Measurements from ENCODE around the gene ONECUT3. TPM values are rescaled to one million over a fixed set of nuclear protein-coding genes. Genes with fewer than 3 reads are reported as not detected.

ONECUT3 gene
- total and polyA plus RNA-seq, 7 experiments from 2014 or later, result not detected

- Histone ChIP-seq H3K36me3 (ENCODE audit: control insufficient read depth in 2 of 3, insufficient read depth in 3 of 3, low read length in 3 of 3) (no peaks in the 10 kb centered on the region), H3K27me3 (ENCODE audit: control insufficient read depth in 2 of 2, insufficient read depth in 2 of 2, low read length in 2 of 2) (no peaks in the 10 kb centered on the region), H3K4me3 (ENCODE audit: low read length) (no peak overlapping the region), H3K27ac (ENCODE audit: low read depth, low read length) (no peak overlapping the region), H3K9me3 (ENCODE audit: control insufficient read depth in 2 of 3, low read length in 3 of 3) (no peaks in the 10 kb centered on the region), H3K4me1 (ENCODE audit: control insufficient read depth in 2 of 2, insufficient read depth in 2 of 2, low read length in 2 of 2) (peaks cover 0 to 3% of the 10 kb centered on the region in 2 donors)
- Mint-ChIP-seq H3K9me3 (peaks cover 0 to 1% (median 0%) of the 10 kb centered on the region in 11 donors), H3K4me3 (no peak overlapping the region), H3K36me3 (peaks cover 0 to 5% (median 0%) of the 10 kb centered on the region in 5 donors), H3K27me3 (peaks cover 0 to 7% (median 5%) of the 10 kb centered on the region in 5 donors), H3K27ac (peak overlapping the region in 1 of 9 donors; percentile 58), H3K4me1 (peaks cover 0 to 4% (median 0%) of the 10 kb centered on the region in 7 donors)
- intact Hi-C loops (cut with micrococcal nuclease), result no loop called here
- ATAC-seq (no peak), DNase-seq (no peak)
- CTCF ChIA-PET, result interaction anchor here (0.6 to 0.7 kb wide), 2 partner anchors 103 to 1503 kb away, joined by 3 to 5 read pairs; no protein-coding TSS in a partner anchor
- POLR2A ChIA-PET, result interaction anchor here (0.6 kb wide), 1 partner anchor 270 kb away, joined by 4 read pairs; no protein-coding TSS in a partner anchor
These were observed 46.5 kb downstream of the ONECUT3 start for GRCh38 chr19:1799695-1800342.

- Histone ChIP-seq H3K27me3 (ENCODE audit: control insufficient read depth in 2 of 2, insufficient read depth in 2 of 2, low read length in 2 of 2) (no peaks in the 10 kb centered on the region), H3K27ac (ENCODE audit: low read depth, low read length) (no peak overlapping the region), H3K9me3 (ENCODE audit: control insufficient read depth in 2 of 3, low read length in 3 of 3) (no peaks in the 10 kb centered on the region), H3K36me3 (ENCODE audit: control insufficient read depth in 2 of 3, insufficient read depth in 3 of 3, low read length in 3 of 3) (no peaks in the 10 kb centered on the region), H3K4me3 (ENCODE audit: low read length) (no peak overlapping the region), H3K4me1 (ENCODE audit: control insufficient read depth in 2 of 2, insufficient read depth in 2 of 2, low read length in 2 of 2) (no peaks in the 10 kb centered on the region)
- no peaks in the 10 kb centered on the region for H3K27me3 Mint-ChIP-seq
- H3K9me3 Mint-ChIP-seq, result no peaks in the 10 kb centered on the region
- no peaks in the 10 kb centered on the region for H3K4me1 Mint-ChIP-seq
- no peak overlapping the region for H3K27ac Mint-ChIP-seq
- DNase-seq, result no peak
- H3K4me3 Mint-ChIP-seq, result no peak overlapping the region
- intact Hi-C loops (cut with micrococcal nuclease), result no loop called here
- no peak for ATAC-seq
- peaks cover 0 to 5% (median 0%) of the 10 kb centered on the region in 5 donors for H3K36me3 Mint-ChIP-seq
- ChIA-PET POLR2A (no interaction called here), CTCF (no interaction called here)
These were observed 51.6 kb downstream of the ONECUT3 start for GRCh38 chr19:1804858-1805257.

DNA sequence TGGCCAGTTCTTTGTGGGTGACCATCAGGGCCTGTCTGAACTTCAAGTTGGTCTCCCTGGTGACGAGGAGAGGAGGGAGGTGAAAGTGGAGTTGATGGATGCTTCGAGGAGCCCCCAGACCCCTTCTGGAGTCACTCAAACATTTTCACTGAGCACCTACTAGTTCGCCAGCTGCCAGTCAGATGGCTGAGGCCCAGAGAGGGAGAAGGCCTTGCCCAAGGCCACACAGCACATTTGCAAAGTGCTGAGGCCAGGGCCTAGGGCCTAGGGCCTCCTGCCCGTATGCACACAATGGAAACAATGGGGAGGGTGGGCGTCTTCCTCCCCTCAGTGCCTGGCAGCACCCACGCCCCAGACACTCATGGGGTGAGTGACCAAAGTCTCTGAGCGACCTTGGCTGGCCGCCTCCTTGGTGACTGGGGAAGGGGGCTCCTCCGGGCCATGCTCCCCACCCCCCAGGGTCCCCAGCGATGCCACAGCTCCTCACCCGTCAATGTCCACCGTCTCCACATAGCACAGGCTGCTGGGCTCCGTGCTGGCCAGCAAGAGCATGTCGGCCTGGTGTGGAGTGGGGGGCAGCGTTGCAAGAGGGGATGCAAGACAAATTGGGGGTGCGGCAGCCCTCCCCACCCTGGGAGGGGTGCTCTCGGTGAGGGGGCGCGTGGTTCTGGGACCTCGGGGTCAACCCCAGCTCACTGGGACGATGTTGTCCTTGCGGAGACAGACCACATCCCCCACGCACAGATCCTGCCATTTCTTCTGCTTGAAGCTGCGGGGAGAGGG lies 52.3 kb downstream of the ONECUT3 start:
- H3K27me3 Mint-ChIP-seq, result no peaks in the 10 kb centered on the region
- Histone ChIP-seq H3K4me1 (ENCODE audit: control insufficient read depth in 2 of 2, insufficient read depth in 2 of 2, low read length in 2 of 2) (no peaks in the 10 kb centered on the region), H3K27me3 (ENCODE audit: control insufficient read depth in 2 of 2, insufficient read depth in 2 of 2, low read length in 2 of 2) (no peaks in the 10 kb centered on the region), H3K27ac (ENCODE audit: low read depth, low read length) (no peak overlapping the region), H3K4me3 (ENCODE audit: low read length) (no peak overlapping the region), H3K36me3 (ENCODE audit: control insufficient read depth in 2 of 3, insufficient read depth in 3 of 3, low read length in 3 of 3) (no peaks in the 10 kb centered on the region), H3K9me3 (ENCODE audit: control insufficient read depth in 2 of 3, low read length in 3 of 3) (no peaks in the 10 kb centered on the region)
- ChIA-PET POLR2A (no interaction called here), CTCF (interaction anchor here (2.5 kb wide), 1 partner anchor 20 kb away, joined by 7 read pairs; no protein-coding TSS in a partner anchor)
- intact Hi-C loops (cut with micrococcal nuclease), result no loop called here
- ATAC-seq (no peak), DNase-seq (no peak)
- peaks cover 0 to 2% (median 0%) of the 10 kb centered on the region in 5 donors for H3K36me3 Mint-ChIP-seq
- H3K27ac Mint-ChIP-seq, result no peak overlapping the region
- peaks cover 0 to 2% (median 0%) of the 10 kb centered on the region in 7 donors for H3K4me1 Mint-ChIP-seq
- no peaks in the 10 kb centered on the region for H3K9me3 Mint-ChIP-seq
- no peak overlapping the region for H3K4me3 Mint-ChIP-seq

DNA sequence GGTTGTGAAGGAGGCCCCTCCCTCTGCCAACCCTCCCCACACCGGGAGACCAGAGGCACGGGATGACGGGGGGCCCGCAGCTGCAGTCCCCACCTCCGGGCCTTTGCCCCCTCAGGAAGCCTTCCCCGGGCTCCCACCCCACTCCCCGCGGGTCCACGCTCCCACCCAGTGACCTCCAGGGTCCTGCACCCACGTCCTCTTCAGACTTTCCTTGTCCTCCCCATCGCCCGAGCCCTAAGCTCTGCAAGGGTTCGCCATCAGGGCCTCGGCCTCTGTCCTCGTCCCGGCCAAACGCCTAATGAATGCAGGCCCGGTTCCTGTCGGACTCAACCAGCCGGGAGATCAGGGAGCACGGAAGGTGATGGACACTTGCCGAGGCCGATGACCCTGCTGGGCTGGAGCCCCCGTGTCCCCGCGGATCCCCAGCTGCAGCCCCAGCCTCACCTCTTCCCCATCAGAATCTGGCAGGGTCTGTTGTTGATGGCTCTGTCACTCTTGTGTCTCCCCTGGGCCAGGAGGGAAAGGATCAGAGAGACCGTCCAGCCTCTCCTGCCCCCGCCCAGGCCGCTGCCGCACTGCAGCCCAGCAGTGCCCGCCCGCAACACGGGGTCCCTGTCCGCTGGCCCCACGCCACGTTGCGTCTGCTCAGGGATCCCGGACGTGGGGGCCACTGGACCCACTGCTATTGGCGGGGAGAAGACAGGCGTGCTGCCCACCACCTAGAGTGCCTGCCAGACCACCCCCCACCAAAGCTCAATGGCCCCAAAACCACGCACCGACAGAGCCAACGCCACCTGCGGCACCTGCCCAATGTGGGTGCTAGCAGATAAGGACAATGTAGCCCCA lies 53.1 kb downstream of the ONECUT3 start:
- Mint-ChIP-seq H3K9me3 (no peaks in the 10 kb centered on the region), H3K27ac (no peak overlapping the region), H3K4me3 (no peak overlapping the region), H3K27me3 (no peaks in the 10 kb centered on the region), H3K4me1 (peaks cover 0 to 8% (median 0%) of the 10 kb centered on the region in 7 donors), H3K36me3 (peaks cover 0 to 2% (median 0%) of the 10 kb centered on the region in 5 donors)
- no peak overlapping the region for H3K27ac ChIP-seq (ENCODE audit: low read depth, low read length)
- no peaks in the 10 kb centered on the region for H3K36me3 ChIP-seq (ENCODE audit: control insufficient read depth in 2 of 3, insufficient read depth in 3 of 3, low read length in 3 of 3)
- CTCF ChIA-PET, result interaction anchor here (2.5 kb wide), 1 partner anchor 20 kb away, joined by 7 read pairs; no protein-coding TSS in a partner anchor
- no peaks in the 10 kb centered on the region for H3K4me1 ChIP-seq (ENCODE audit: control insufficient read depth in 2 of 2, insufficient read depth in 2 of 2, low read length in 2 of 2)
- intact Hi-C loops (cut with micrococcal nuclease), result no loop called here
- ATAC-seq, result no peak
- no peak overlapping the region for H3K4me3 ChIP-seq (ENCODE audit: low read length)
- POLR2A ChIA-PET, result no interaction called here
- H3K9me3 ChIP-seq (ENCODE audit: control insufficient read depth in 2 of 3, low read length in 3 of 3), result no peaks in the 10 kb centered on the region
- H3K27me3 ChIP-seq (ENCODE audit: control insufficient read depth in 2 of 2, insufficient read depth in 2 of 2, low read length in 2 of 2), result no peaks in the 10 kb centered on the region
- DNase-seq, result no peak

GRCh38 chr19:1807030-1807694 lies 53.9 kb downstream of the ONECUT3 start:
- no peak overlapping the region for H3K27ac ChIP-seq (ENCODE audit: low read depth, low read length)
- Mint-ChIP-seq H3K27ac (no peak overlapping the region), H3K4me1 (peaks cover 0 to 10% (median 0%) of the 10 kb centered on the region in 7 donors), H3K4me3 (no peak overlapping the region), H3K36me3 (peaks cover 0 to 2% (median 0%) of the 10 kb centered on the region in 5 donors), H3K9me3 (no peaks in the 10 kb centered on the region), H3K27me3 (no peaks in the 10 kb centered on the region)
- CTCF ChIA-PET, result interaction anchor here (2.5 kb wide), 1 partner anchor 19 kb away, joined by 7 read pairs; no protein-coding TSS in a partner anchor
- no peaks in the 10 kb centered on the region for H3K4me1 ChIP-seq (ENCODE audit: control insufficient read depth in 2 of 2, insufficient read depth in 2 of 2, low read length in 2 of 2)
- H3K9me3 ChIP-seq (ENCODE audit: control insufficient read depth in 2 of 3, low read length in 3 of 3), result no peaks in the 10 kb centered on the region
- H3K4me3 ChIP-seq (ENCODE audit: low read length), result no peak overlapping the region
- H3K36me3 ChIP-seq (ENCODE audit: control insufficient read depth in 2 of 3, insufficient read depth in 3 of 3, low read length in 3 of 3), result no peaks in the 10 kb centered on the region
- DNase-seq (no peak), ATAC-seq (no peak)
- no peaks in the 10 kb centered on the region for H3K27me3 ChIP-seq (ENCODE audit: control insufficient read depth in 2 of 2, insufficient read depth in 2 of 2, low read length in 2 of 2)
- intact Hi-C loops (cut with micrococcal nuclease), result no loop called here
- POLR2A ChIA-PET, result no interaction called here
